Kidney epithelial cell (primary cell): ENCODE data around the gene ICE2. TPM values are rescaled to one million over a fixed set of nuclear protein-coding genes. Genes with fewer than 3 reads are reported as not detected.

ENCODE experiments used
- DNase-seq: peaks from one replicate; pipeline ENCODE4 v3.0.0-alpha.2; 2010; ENCODE audit warnings: low read depth
- H3K27me3 ChIP-seq: 2 replicates; pipeline ENCODE4 v1.6.0; 2011; ENCODE audit warnings: low read length; ENCODE audit not compliant: control insufficient read depth, insufficient read depth
- H3K36me3 ChIP-seq: 2 replicates; pipeline ENCODE4 v1.5.1; 2011; ENCODE audit warnings: low read length; ENCODE audit not compliant: control insufficient read depth, insufficient read depth
- H3K4me3 ChIP-seq: 2 replicates; pipeline ENCODE4 v1.5.1; 2011; ENCODE audit warnings: low read depth, mild to moderate bottlenecking, control low read depth, low read length
- total RNA-seq: library from RNA; depleted of rRNA; stranded (reverse); fragments of >200 nt; gene quantifications from 2 replicates; pipeline ENCODE4 v1.2.3, GENCODE V29; 2015
- TF ChIP-seq, protein P1 (sequence below): IDR thresholded peaks from 2 replicates; pipeline ENCODE4 v1.5.1; 2011; ENCODE audit warnings: mild to moderate bottlenecking, moderate library complexity, low read length, control low read depth, inconsistent platforms; ENCODE audit not compliant: insufficient read depth, poor library complexity, severe bottlenecking

ICE2 gene
- total RNA-seq, 1 donor from 2014 or later = 34.8 TPM

DNA sequence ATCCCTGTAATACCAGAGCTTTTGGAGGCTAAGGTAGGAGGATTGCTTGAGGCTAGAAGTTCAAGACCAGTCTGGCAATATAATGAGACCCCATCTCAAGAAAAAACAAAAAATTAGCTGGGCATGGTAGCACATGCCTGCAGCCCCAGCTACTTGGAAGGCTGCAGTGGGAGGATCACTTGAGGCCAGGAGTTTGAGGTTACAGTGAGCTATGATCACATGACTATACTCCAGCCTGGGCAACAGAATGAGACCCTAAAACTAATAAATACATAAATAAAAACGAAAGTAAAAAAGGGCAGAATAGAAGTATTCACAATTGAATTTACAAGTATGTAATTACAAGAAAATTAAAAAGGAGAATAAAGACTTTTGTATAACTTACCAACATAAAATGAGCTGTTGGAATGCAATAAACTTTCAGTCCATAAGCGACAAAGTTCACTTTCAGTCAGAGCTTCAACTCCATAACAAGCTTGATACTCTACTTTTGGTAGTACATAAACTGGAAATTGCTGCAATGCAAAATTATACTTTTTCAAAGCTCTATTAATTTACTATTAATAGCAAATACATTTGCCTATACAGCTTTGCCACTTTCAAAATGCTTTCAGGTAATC is 36.8 kb downstream of the ICE2 start:
- DNase-seq = no peak
- Histone ChIP-seq H3K27me3 (no peaks in the 10 kb centered on the region), H3K36me3 (no peaks in the 10 kb centered on the region), H3K4me3 (no peak overlapping the region)
- TF ChIP-seq, protein P1, sequence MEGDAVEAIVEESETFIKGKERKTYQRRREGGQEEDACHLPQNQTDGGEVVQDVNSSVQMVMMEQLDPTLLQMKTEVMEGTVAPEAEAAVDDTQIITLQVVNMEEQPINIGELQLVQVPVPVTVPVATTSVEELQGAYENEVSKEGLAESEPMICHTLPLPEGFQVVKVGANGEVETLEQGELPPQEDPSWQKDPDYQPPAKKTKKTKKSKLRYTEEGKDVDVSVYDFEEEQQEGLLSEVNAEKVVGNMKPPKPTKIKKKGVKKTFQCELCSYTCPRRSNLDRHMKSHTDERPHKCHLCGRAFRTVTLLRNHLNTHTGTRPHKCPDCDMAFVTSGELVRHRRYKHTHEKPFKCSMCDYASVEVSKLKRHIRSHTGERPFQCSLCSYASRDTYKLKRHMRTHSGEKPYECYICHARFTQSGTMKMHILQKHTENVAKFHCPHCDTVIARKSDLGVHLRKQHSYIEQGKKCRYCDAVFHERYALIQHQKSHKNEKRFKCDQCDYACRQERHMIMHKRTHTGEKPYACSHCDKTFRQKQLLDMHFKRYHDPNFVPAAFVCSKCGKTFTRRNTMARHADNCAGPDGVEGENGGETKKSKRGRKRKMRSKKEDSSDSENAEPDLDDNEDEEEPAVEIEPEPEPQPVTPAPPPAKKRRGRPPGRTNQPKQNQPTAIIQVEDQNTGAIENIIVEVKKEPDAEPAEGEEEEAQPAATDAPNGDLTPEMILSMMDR = no peak

DNA sequence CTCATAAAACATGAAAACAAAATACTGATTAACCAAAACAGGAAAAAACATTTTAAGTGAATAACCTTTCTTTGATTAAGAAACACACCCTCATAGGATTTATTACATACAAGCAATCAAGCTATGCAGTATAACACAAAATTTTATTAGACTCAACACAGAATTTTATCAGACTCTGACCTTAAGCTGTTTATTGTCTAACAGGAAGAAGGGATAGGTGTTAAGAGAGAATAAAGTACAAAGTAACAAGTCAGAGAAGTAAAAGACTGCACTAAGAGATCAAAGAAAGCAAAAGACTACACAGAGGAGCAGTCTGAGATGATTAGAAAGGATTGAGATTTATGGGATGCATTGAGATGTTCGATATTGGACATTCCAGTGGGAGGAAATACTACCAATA is 37.6 kb downstream of the ICE2 start:
- TF ChIP-seq, protein P1 = no peak
- no peak overlapping the region for H3K4me3 ChIP-seq
- H3K36me3 ChIP-seq = no peaks in the 10 kb centered on the region
- no peaks in the 10 kb centered on the region for H3K27me3 ChIP-seq
- DNase-seq = no peak

DNA sequence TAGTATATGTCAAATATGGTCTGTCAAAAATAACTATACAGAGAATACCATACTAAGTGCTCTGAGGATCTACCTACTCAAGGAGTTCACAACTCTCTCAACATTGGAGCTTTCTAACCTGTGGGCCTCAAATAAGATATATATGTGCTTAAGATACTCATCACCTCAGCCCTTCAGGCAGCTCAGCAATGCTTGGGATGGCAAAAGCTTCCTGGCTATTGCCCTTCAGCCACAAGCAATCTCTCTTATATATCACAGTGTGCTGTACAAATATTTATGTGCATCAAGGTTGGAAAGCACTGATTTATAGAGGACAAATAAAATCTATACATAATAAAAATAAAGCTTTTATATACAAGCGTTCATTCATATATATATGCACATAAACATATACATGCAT is 40.3 kb downstream of the ICE2 start:
- H3K4me3 ChIP-seq = no peak overlapping the region
- no peaks in the 10 kb centered on the region for H3K36me3 ChIP-seq

DNA sequence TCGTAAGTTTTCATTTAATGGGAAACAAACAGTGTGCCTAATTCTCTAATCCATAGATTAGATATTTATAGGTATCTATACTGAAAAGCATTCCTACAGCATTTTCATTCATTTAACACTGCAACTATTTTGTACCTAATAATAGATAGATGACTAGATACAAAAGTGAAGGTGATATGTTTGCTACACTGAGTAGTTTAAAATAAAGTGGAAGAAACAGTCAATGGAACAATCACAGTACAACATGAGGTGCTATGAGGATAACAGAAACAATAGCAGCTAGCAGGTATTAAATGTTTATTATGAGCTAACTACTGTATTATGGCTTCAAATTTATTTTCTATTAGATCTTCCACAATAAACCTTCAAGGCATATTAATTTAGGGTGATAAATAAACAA is 50.0 kb downstream of the ICE2 start:
- TF ChIP-seq, protein P1 = no peak
- no peaks in the 10 kb centered on the region for H3K27me3 ChIP-seq
- no peak for DNase-seq
- no peaks in the 10 kb centered on the region for H3K36me3 ChIP-seq
- no peak overlapping the region for H3K4me3 ChIP-seq

More for the DNA sequence above, 40.3 kb downstream of the ICE2 start:
- no peaks in the 10 kb centered on the region for H3K27me3 ChIP-seq
- TF ChIP-seq, protein P1 = no peak
- DNase-seq = no peak

DNA sequence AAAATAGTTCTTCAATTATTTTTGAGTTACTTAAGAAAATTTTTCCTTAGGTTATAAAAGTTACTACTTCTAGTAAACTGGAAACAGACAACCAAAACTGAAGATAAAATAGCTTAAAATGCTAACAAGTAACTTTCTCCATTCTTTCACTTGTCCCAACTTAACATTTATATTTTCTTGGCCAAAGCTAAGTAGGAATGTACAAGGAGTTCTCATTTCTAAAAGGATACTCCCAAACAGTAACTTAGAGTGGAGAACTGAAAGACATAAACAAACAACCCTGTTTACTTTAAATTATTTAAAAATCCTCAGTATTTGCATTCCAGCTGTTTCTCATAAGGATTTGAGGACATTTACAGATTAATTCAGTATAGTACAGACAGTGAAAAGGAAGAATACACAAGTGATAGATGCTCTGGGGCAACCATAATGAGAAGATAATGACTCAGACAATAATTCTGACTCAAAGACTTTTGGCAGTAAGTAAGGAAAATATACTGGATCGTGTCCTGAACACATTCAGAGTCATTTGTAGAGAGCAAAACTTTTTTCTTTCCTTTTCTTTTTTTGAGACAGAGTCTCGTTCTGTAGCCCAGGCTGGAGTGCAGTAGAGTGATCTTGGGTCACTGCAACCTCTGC is 52.0 kb downstream of the ICE2 start:
- DNase-seq = no peak
- no peak overlapping the region for H3K4me3 ChIP-seq
- H3K27me3 ChIP-seq = no peaks in the 10 kb centered on the region
- H3K36me3 ChIP-seq = no peaks in the 10 kb centered on the region
- TF ChIP-seq, protein P1 = no peak

DNA sequence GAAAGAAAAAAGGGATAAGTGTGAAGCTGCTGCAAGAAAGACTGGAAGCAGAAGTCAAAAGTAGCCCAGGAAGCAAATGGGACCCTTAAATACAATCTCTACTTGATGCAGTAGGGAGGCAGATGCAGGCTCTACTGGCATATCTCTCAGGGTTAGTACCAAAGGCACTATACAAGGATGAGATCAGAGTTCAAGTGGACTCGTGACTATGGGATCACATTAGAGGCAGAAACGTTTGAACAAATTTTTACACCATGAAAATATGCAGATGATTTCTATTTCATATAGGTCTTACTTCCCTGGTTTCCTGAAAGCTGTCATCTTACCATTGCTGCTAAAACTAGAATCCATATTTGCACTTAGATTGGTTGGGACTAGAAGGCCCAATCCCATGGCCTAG is 53.5 kb downstream of the ICE2 start:
- H3K36me3 ChIP-seq = no peaks in the 10 kb centered on the region
- TF ChIP-seq, protein P1 = no peak
- H3K27me3 ChIP-seq = no peaks in the 10 kb centered on the region
- H3K4me3 ChIP-seq = no peak overlapping the region
- no peak for DNase-seq
